GM13976 (cell line): ENCODE measurements around the gene OASL.
A peak's percentile ranks its signal among the peaks of the same experiment; 100 is the strongest.

ENCODE experiments used
- DNase-seq: peaks from one replicate; pipeline ENCODE4 v3.0.0; 2012; ENCODE audit warnings: low spot score
- in situ Hi-C: fragments of 300-500 bp; cut with MboI; formaldehyde crosslinking; loops from one replicate; pipeline ENCODE4 v1.12.0; 2022; ENCODE audit warnings: low sequenced_read_pairs, mixed read lengths, inconsistent platforms; ENCODE audit not compliant: unreplicated experiment
- TF ChIP-seq, protein P1 (sequence below): IDR thresholded peaks from 2 replicates; pipeline ENCODE4 v1.5.1; 2012; ENCODE audit warnings: borderline replicate concordance, mild to moderate bottlenecking; ENCODE audit not compliant: insufficient read depth; ENCODE audit errors: extremely low read depth, missing control alignments, control extremely low read depth

The OASL gene

DNA sequence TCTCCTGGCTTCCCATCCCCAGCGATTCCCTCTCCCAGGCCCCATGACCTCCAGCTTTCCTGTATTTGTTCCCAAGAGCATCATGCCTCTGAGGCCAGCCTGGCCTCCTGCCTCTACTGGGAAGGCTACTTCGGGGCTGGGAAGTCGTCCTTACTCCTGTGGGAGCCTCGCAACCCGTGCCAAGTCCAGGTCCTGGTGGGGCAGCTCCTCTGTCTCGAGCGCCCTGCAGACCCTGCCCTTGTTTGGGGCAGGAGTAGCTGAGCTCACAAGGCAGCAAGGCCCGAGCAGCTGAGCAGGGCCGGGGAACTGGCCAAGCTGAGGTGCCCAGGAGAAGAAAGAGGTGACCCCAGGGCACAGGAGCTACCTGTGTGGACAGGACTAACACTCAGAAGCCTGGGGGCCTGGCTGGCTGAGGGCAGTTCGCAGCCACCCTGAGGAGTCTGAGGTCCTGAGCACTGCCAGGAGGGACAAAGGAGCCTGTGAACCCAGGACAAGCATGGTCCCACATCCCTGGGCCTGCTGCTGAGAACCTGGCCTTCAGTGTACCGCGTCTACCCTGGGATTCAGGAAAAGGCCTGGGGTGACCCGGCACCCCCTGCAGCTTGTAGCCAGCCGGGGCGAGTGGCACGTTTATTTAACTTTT, 37.1 kb downstream of the OASL start:
- in situ Hi-C loops = no loop called here
- TF ChIP-seq, protein P1, sequence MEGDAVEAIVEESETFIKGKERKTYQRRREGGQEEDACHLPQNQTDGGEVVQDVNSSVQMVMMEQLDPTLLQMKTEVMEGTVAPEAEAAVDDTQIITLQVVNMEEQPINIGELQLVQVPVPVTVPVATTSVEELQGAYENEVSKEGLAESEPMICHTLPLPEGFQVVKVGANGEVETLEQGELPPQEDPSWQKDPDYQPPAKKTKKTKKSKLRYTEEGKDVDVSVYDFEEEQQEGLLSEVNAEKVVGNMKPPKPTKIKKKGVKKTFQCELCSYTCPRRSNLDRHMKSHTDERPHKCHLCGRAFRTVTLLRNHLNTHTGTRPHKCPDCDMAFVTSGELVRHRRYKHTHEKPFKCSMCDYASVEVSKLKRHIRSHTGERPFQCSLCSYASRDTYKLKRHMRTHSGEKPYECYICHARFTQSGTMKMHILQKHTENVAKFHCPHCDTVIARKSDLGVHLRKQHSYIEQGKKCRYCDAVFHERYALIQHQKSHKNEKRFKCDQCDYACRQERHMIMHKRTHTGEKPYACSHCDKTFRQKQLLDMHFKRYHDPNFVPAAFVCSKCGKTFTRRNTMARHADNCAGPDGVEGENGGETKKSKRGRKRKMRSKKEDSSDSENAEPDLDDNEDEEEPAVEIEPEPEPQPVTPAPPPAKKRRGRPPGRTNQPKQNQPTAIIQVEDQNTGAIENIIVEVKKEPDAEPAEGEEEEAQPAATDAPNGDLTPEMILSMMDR = no peak
- no peak for DNase-seq

DNA sequence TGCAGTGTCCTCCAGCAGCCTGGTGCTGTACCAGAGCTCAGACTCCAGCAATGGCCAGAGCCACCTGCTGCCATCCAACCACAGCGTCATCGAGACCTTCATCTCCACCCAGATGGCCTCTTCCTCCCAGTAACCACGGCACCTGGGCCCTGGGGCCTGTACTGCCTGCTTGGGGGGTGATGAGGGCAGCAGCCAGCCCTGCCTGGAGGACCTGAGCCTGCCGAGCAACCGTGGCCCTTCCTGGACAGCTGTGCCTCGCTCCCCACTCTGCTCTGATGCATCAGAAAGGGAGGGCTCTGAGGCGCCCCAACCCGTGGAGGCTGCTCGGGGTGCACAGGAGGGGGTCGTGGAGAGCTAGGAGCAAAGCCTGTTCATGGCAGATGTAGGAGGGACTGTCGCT, 38.0 kb downstream of the OASL start:
- TF ChIP-seq, protein P1 = no peak
- no peak for DNase-seq
- in situ Hi-C loops = no loop called here

DNA sequence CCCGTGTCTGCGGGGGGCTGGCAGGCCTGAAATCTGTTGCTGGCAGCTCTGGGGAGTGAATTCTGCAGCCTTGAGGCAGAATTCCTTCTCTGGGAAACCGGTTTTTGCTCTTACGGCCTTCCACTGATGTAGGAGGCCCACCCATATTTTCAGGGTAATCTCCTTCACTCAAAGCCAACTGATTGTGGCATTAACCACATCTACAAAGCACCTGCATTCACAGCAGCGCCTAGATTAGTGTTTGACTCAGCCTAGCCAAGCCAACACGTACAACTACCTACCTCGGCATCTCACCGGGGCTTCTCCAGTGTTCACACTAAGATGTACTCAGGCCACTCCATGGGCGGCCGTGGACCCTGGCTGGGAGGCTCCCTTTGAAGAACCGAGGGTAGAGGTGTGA, 38.5 kb downstream of the OASL start:
- DNase-seq = no peak
- TF ChIP-seq, protein P1 = no peak
- in situ Hi-C loops = no loop called here

DNA sequence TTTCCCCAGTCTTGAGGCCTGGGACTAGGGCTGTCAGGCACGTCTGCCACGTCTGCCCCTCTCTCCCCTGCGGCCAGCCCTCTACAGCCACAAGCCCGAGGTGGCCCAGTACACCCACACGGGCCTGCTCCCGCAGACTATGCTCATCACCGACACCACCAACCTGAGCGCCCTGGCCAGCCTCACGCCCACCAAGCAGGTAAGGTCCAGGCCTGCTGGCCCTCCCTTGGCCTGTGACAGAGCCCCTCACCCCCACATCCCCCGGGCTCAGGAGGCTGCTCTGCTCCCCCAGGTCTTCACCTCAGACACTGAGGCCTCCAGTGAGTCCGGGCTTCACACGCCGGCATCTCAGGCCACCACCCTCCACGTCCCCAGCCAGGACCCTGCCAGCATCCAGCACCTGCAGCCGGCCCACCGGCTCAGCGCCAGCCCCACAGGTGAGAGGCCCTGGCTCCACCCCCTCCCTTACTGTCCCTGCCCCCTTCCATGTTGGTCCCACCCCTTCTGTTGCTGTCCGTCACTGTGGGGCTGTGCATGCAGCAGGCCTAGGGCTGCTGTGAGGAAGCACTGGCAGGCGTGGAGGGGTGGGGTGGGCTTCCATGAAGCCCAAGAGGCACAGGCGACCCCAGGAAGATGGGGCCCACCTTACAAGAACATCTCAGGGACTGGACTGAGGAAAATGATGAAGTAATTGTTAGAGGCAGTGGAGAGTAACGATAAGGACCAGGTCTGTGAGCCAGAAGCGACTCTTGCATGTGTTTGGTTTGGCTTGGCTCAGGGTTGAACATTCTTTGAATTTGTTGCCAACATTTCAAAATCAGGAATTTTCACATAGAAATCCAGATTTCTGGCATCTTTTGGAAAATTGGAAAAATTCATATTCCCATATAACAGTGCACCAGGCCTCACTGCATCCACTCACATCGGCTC, 39.6 kb downstream of the OASL start:
- DNase-seq = peak; percentile 34
- in situ Hi-C loops = no loop called here

DNA sequence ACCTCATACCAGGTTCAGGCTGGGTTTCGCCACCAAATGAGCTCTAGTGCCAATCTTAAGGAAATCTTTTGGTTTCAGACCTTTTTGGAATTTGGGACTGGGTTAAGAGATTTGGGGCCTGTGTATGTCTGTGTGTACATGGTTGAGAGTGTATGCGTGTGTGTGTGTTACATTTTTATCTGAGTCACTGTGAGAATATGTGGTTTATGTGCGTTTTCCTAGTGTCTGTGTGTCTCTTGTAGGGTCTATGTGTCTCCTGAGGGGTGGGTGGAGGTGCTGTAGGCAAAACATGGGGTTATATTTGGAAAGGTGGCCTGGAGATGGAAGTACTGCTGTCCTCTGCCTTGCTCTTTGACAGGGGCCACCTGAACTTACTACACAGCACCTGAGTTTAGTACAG, 40.6 kb downstream of the OASL start:
- TF ChIP-seq, protein P1 = no peak
- in situ Hi-C loops = no loop called here
- no peak for DNase-seq

More for the DNA sequence above, 39.6 kb downstream of the OASL start:
- TF ChIP-seq, protein P1 = no peak

DNA sequence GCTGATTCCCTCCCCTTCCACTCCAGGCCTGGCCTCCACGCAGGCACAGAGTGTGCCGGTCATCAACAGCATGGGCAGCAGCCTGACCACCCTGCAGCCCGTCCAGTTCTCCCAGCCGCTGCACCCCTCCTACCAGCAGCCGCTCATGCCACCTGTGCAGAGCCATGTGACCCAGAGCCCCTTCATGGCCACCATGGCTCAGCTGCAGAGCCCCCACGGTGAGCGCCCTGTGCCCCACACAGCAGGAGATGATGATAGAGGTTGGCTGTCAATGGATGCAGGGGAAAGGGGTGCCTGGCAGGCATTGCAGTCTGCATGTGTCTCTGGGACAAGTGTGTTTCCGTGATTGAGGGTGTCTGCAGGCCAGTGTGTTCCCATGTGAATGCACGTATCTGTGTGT, 41.6 kb downstream of the OASL start:
- TF ChIP-seq, protein P1 = no peak
- DNase-seq = no peak
- in situ Hi-C loops = no loop called here
